ENCODE data around the gene ARL1.

The ARL1 gene

GRCh38 chr12:101407436-101408345 is at the start of gene ARL1:
Gene ARL1, minus strand, starts transcription at chr12:101407772. Its CDS starts 127 bp downstream, at chr12:101407645.
- DNase-seq (ENCODE audit: low read depth): peak; percentile 93
- TF ChIP-seq CTCF (IDR thresholded peaks at IDR 0.05; ENCODE audit: insufficient read depth, low read depth, low read length, missing control alignments): no peak

DNA sequence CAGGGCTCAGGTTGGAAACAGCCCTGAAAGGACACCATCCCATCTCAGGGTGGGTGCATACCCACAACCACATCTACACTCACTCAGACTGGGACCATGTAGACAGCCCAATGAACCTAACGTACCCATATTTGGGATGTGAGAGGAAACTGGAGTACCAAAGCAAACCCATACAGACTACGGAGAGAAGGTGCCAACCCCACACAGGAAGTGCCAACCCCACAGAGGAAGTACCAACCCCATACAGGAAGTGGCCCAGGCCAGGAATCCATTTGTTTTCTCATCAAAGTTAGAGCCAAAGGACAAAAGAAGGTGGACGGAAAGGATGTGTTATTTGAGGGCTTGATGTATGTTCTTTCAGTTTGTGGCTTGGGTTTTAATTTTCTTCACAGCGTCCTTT is 48.1 kb upstream of the ARL1 start:
- DNase-seq (ENCODE audit: low read depth): no peak
- no peak overlapping the region for H3K4me3 ChIP-seq (ENCODE audit: low read length)
- TF ChIP-seq CTCF (IDR thresholded peaks at IDR 0.05; ENCODE audit: insufficient read depth, low read depth, low read length, missing control alignments): no peak

More at GRCh38 chr12:101407436-101408345, at the start of gene ARL1:
- H3K4me3 ChIP-seq (ENCODE audit: low read length): peak within 1 kb of the TSS; percentile 93

- no peak for DNase-seq (ENCODE audit: low read depth)
- no peak for TF ChIP-seq CTCF (IDR thresholded peaks at IDR 0.05; ENCODE audit: insufficient read depth, low read depth, low read length, missing control alignments)
- no peak overlapping the region for H3K4me3 ChIP-seq (ENCODE audit: low read length)
Observed at GRCh38 chr12:101441461-101442224, 34.1 kb upstream of the ARL1 start.

DNA sequence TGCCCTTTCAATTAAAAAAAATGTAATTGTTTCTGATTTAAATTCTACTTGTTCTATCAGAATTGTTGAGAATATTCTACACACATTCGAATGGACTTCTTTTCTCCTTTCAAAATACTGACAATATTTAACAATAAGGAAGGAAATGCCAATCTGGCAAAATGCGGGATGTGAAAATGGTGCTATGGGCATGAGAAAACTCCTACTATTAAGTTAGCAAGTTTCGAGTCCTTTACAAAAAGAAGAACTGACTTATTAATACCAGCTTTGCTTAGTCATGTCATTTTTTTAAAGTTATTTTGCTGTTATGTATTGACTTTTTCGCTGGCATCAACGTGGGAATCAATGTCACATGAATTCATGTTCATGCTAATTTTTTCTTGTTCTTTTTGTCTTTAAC is 31.7 kb upstream of the ARL1 start:
- DNase-seq (ENCODE audit: low read depth): no peak
- H3K4me3 ChIP-seq (ENCODE audit: low read length): no peak overlapping the region
- no peak for TF ChIP-seq CTCF (IDR thresholded peaks at IDR 0.05; ENCODE audit: insufficient read depth, low read depth, low read length, missing control alignments)

DNA sequence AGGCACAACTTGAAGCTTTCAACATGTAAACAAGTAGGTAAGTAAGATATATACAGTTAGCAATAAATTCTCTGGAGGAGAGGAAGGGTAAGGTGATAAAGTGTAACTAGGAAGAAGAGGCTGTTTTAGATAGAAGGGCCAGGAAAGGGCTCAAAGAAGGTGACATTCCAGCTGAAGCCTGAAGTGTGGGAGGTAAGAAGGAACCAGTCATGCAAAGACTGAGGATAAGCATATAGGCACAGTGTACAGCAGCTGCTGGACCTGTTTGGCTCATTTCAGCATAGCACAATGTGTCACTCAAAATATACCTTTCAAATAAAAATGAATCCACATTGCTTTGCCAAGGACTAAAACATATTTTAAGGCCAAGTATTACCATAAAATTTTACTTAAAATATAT is 28.6 kb upstream of the ARL1 start:
- H3K4me3 ChIP-seq (ENCODE audit: low read length): no peak overlapping the region
- TF ChIP-seq CTCF (IDR thresholded peaks at IDR 0.05; ENCODE audit: insufficient read depth, low read depth, low read length, missing control alignments): no peak

DNA sequence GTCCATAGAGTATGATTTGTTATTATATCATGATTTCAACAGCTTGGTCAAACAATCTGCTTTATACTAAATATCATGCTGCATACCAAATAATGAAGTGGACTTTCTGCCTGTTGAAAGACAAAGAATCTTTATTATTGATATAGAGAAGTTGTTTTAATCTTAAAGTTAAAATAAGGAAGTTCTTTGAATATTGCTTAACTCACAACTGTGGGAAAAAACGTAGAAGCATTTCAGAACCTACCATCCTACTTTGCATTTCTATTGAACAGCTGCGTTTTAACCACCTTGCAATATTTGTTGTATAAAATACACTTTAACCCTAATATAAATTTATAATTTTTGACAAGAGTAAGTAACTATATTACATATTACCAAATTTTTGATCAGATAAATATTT is 22.9 kb upstream of the ARL1 start:
- no peak for TF ChIP-seq CTCF (IDR thresholded peaks at IDR 0.05; ENCODE audit: insufficient read depth, low read depth, low read length, missing control alignments)
- no peak for DNase-seq (ENCODE audit: low read depth)
- H3K4me3 ChIP-seq (ENCODE audit: low read length): no peak overlapping the region

More for the DNA sequence above, 28.6 kb upstream of the ARL1 start:
- peak; percentile 36 for DNase-seq (ENCODE audit: low read depth)
